ENCODE results near the gene ACSL5.

- peak; percentile 78 for TF ChIP-seq CTCF (IDR thresholded peaks at IDR 0.05; ENCODE audit: low read length)
- TF ChIP-seq EZH2 (IDR thresholded peaks at IDR 0.05; ENCODE audit: borderline replicate concordance, low read length), result no peak
These were observed 98.1 kb downstream of the ACSL5 start for GRCh38 chr10:112471878-112472487.

Measured in OCI-LY1 (cell line).